HG03575 (cell line): ENCODE results near the gene AMACR.
"Not testable (repeated sequence)": the region's sequence is repeated elsewhere in the genome, so short reads cannot be mapped to it uniquely, and the experiment has no call there.

Experiments used
- ATAC-seq: cut with Tn5 transposase; IDR thresholded peaks from one replicate; pipeline ENCODE4 v1.9.1; 2021; ENCODE audit not compliant: unreplicated experiment, insufficient number of reproducible peaks, low FRiP score; ENCODE audit errors: extremely low read depth

Gene AMACR

DNA sequence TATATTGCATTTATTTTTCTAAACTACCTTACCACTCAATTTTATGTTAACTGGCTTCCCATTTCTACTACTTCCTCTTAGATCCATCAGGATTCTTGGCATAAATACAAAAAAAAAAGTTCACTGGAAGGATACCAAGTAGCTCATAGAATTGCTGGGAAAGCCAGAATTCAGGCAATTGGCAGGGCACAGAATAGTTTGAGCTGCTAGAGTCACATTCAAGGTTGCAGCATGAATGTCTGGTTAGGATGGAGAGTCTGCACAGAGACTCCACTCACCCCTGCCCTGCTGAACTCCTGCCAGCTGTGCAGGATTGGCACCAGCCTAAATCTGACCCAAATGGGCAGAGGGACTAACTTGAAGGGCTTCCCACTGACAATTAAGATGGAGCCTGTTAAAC lies 4.9 kb upstream of the AMACR start:
- ATAC-seq: no peak

DNA sequence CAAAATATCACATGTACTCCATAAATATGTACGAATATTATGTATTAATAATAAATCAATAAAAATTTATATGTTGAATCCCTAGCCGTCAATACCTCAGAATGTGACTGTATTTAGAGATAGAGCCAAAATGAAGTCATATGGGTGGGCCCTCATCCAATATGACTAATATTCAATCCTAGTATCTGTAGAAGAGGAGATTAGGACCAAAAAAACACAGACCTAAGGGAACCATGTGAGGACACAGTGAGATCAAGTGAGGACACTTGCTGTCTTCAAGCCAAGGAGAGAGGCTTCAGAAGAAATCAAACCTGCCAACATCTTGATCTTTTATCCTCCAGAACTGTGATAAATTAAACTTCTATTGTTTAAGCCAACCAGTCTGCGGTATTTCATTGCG lies 3.7 kb upstream of the AMACR start:
- no peak for ATAC-seq

- ATAC-seq: not testable (repeated sequence)
These were observed 2.3 kb upstream of the AMACR start for GRCh38 chr5:34010146-34010545.

- ATAC-seq: no peak
These were observed 1.8 kb upstream of the AMACR start for GRCh38 chr5:34009610-34010009.

GRCh38 chr5:34008802-34009201 lies 952 bp upstream of the AMACR start:
- no peak for ATAC-seq

DNA sequence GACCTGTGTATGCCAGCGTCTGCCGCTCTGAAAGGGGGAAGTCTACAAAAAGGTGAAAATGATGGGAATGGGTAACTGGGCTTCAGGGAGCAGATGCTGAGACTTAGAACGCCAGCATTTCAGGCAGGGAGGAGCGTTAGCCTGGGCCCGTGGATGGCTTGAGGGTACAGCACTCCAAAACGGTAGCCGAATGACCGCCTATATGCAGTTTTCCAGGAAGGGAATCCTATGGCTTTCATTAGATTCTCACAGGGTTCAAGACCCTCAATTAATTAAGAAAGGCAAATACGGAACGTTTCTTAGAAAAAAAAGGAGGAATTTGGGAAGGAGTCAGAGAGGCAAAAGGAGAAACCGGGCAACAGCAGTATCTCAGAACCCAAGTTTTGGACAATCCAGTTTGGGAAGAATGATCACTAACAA lies 639 bp downstream of the AMACR start:
- no peak for ATAC-seq

- no peak for ATAC-seq
These were observed 2.2 kb downstream of the AMACR start for GRCh38 chr5:34005681-34006080.

GRCh38 chr5:34005211-34005610 lies 2.6 kb downstream of the AMACR start:
- ATAC-seq: no peak

GRCh38 chr5:34003941-34004340 lies 3.9 kb downstream of the AMACR start:
- ATAC-seq: no peak

DNA sequence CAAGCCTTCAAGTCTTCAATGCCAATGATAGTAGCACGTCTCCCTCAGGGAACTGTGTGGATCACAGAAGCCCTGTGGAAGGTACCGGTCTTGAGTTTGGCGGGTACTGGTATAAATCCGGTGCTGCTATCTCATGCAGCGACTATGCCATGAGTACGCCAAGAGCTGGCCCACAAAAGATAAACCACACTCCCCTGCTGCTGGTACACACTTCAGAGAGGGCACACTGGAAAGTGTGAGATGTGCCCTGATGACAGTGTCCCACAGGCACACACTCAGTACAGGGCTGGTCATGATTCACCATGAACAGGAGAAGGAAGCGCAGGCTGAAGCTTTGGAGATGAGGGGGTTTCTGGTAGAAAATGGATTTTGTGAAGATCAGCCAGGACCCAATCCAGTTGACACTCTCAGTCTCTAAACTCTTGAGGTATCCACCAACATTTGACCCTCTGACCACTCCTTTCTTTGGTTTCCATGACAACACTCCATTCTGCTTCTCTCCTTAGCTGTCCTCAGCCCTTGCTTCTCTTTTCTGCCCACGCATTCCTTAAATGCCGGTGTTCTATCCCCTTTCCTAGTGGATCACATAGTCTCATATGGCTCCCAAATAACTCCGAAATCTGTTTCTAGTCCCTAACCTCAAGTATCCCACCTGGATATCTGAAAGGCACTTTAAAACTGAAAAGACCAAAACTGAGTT lies 5.1 kb downstream of the AMACR start:
- ATAC-seq: no peak

DNA sequence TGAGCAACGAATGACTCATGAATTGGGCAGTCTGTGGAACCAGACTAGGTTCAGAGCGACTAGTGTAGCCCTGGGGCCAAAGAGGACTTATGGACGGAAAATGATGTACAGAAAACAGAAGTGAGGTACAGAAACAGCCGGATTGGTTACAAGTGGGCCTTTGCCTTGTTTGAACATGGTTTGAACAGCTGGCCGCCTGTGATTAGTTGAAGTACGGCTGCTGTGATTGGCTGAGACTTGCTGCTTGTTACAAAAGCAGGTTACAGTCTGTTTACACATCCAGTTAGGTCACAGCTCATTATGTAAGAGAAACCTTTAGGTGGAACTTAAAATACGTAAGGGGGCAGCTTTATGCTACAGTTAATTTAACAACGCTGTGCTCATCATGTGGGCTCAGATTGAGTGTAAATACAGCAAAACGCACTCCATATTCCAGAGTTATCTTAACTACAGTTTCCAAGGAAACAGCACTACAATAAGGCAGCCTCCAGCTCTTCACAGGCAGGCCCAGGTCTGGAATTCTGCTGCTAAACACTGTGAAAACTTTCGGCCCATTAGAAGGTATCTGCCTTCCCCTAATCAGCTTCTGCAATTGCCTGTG lies 6.5 kb downstream of the AMACR start:
- no peak for ATAC-seq

DNA sequence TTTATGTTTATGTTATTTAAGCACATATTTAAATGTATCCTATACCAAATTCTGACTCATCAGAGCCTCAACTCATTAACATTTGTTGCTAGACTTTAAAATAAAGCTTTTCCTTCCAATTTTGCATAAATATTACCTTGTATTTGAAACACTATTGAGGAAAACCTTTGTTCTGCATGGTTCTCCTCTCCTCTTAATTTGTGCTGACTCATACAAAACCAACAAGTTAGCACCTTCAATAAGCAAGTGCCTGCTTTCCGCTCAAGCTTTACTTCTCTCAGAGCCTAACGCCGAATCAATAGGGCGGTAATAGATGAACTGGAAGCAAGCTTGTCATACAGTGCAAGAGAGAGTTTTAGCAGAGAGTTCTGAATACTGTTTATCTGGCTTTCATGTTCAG lies 7.9 kb downstream of the AMACR start:
- ATAC-seq: no peak

DNA sequence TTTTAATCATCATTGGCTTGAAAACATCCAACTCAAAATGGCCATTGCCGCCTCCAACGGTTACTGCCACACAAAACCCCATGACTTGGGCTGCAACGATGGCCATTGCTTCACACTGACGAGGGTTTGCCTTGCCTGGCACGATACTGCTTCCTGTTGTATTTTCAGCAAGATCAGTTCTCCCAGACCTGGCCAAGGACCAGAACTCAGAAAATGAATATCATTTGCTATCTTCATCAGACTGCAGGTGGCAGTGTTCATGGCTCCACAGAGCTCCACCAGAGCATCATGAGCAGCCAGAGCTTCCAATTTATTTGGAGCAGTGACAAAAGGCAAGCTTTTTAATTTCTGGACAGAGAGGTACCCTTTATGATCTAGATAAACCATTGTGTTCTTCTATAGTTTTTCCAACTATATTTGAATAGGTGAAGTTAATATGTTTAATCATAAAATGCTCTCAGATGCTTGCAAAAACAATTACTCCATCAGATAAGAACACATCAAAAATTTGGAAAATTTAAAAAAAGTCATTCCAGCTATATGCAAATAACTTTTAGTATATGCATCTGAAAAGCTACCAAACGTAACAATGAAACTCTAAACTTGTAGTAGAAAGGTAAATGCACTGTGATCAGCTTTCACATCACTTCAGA lies 10.4 kb downstream of the AMACR start:
- ATAC-seq: no peak

DNA sequence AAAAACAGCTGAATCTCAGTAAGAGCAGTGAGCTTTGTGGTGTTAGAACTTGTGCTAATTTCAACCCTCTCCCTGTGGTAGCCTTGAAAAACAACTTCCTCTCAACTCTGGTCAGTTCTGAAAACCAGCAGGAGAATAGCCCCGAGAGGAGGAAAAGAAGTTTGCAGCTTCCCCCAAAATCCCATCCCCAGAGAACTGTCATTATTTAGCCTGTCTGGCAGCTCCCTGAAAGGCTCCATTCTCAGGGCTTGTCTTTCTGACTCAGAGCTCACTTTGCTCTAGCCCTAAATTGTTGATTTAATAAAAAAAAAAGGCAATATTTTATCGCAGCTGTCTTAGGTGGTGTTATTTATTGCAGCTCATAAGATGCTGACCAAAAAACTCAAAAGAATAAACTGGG lies 12.0 kb downstream of the AMACR start:
- ATAC-seq: no peak

DNA sequence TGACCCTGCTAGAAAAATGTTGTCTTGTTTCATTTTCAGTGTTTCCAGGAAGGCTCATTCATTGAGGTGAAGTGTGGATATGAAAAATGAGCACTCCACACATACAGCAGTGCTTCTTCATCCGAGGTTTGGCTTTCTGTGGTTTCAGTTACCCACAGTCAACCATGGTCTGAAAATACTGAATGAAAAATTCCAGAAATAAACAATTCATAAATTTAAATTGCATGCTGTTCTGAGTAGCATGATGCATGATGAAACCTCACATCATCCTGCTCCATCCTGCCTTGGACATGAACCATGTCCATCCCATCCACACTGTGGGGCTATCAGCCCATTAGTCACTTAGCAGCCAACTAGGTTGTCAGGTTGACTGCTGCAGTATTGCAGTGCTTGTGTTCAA lies 13.0 kb downstream of the AMACR start:
- no peak for ATAC-seq

- no peak for ATAC-seq
These were observed 15.0 kb downstream of the AMACR start for GRCh38 chr5:33992864-33993263.

DNA sequence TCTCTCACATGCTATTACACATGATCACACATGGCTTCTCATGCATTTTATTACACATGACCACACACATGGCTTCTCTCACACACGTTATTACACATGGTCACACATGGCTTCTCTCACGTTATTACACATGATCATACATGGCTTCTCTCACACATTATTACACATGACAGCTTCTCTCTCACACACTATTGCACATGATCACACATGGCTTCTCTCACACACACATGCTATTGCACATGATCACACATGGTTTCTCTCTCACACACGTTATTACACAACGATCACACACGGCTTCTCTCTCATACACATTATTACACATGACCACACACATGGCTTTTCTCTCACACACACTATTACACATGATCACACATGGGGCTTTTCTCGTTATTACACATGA lies 22.4 kb downstream of the AMACR start:
- ATAC-seq: no peak

GRCh38 chr5:33984671-33985124 lies 23.2 kb downstream of the AMACR start, which contains the start of gene SLC45A2:
SLC45A2 (minus strand) TSS chr5:33984693; CDS start chr5:33984583, 110 bp downstream.
- ATAC-seq: no peak

DNA sequence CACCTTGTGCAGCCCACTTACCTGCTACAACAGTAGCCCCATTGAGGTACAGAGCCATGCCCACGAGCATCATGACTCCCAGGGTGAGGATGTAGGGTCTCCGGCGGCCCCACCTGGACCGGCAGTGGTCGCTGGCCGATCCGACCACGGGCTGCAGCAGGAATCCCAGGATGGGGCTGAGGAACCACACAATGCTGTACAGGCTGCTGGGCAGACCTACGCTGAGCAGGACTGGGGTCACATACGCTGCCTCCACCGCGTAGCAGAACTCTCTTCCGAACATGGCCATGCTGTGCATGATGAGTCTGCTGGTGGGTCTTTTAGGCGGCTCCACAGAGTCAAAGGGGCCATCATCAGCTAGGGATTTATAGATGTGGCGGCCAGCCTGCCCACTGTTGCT lies 23.7 kb downstream of the AMACR start:
- ATAC-seq: no peak

GRCh38 chr5:33981408-33982162 lies 26.3 kb downstream of the AMACR start:
- no peak for ATAC-seq
